ENCODE data around the gene MMP17. TPM values are rescaled to one million over a fixed set of nuclear protein-coding genes. Genes with fewer than 3 reads are reported as not detected.

Gene MMP17
- total RNA-seq, 4 donors from 2014 or later = 1.3 to 3.1 (median 1.9) TPM

DNA sequence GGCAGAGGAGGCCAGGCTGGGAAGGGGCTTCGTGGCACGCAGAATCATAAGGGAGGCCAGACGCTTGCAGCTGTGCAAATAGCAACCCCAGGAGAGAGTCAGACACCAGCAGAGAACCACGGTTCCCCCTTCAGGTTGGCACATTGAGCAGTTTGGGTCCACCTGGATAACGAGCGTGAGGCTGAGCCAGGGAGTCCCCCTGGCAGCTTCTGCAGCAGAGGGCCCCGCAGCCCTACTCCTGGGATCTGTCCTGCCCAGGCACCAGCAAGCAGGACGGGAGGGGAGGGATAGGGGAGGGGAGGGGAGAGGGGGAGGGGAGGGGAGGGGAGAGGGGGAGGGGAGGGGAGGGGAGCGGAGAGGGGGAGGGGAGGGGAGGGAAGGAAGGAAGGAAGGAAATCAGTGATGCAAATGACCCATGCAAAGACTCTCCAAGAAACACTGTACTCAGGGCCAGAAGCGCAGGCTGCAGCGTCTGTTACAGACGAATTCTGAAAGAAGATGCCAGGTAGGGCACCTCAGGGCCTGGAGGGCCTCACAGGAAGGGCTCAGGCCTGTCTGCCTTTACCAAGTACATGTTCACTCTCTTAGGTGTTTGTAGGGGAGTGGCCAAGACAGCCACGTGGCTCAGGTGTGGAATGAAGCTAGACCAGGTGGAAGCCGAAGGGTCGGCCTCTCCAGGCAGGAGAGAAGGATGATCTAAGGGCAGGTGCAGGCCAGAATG lies 32.3 kb upstream of the MMP17 start:
- TF ChIP-seq, protein P1, sequence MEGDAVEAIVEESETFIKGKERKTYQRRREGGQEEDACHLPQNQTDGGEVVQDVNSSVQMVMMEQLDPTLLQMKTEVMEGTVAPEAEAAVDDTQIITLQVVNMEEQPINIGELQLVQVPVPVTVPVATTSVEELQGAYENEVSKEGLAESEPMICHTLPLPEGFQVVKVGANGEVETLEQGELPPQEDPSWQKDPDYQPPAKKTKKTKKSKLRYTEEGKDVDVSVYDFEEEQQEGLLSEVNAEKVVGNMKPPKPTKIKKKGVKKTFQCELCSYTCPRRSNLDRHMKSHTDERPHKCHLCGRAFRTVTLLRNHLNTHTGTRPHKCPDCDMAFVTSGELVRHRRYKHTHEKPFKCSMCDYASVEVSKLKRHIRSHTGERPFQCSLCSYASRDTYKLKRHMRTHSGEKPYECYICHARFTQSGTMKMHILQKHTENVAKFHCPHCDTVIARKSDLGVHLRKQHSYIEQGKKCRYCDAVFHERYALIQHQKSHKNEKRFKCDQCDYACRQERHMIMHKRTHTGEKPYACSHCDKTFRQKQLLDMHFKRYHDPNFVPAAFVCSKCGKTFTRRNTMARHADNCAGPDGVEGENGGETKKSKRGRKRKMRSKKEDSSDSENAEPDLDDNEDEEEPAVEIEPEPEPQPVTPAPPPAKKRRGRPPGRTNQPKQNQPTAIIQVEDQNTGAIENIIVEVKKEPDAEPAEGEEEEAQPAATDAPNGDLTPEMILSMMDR (IDR thresholded peaks at IDR 0.05) = no peak
- TF ChIP-seq POLR2A (IDR thresholded peaks at IDR 0.05) = no peak
- Histone ChIP-seq H3K4me1 (peaks cover 7 to 34% (median 13%) of the 10 kb centered on the region in 3 donors), H3K27me3 (no peaks in the 10 kb centered on the region), H3K36me3 (peaks cover 11 to 96% (median 12%) of the 10 kb centered on the region in 3 donors), H3K9me3 (no peaks in the 10 kb centered on the region), H3K4me3 (no peak overlapping the region), H3K27ac (no peak overlapping the region)
- intact Hi-C loops (cut with DNase I) = no loop called here
- DNase-seq = no peak
- 33 to 43% methylated on average over 6 to 10 of the region's 15 CpGs for WGBS, 2 donors

DNA sequence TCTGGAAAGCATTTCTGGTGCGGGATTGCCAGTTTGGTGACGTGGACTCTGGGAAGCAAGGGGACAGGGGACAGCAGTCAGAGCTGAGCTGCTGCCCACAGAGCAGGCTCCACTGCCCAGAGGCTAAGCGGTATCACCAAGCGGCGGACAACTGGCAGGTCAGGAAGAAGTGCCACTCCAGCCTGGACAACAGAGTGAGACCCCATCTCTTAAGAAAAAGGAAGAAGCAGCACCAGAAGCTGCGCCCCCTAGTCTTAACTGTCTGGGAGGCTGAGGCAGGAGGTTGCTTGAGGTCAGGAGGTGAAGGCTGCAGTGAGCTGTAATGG lies 31.8 kb upstream of the MMP17 start:
- H3K36me3 ChIP-seq = peaks cover 11 to 91% (median 12%) of the 10 kb centered on the region in 3 donors
- H3K4me1 ChIP-seq = peaks cover 7 to 34% (median 13%) of the 10 kb centered on the region in 3 donors
- no peaks in the 10 kb centered on the region for H3K9me3 ChIP-seq
- no peak for DNase-seq
- no peak overlapping the region for H3K27ac ChIP-seq
- no peak overlapping the region for H3K4me3 ChIP-seq
- no peaks in the 10 kb centered on the region for H3K27me3 ChIP-seq
- TF ChIP-seq, protein P1 (IDR thresholded peaks at IDR 0.05) = no peak
- no peak for TF ChIP-seq POLR2A (IDR thresholded peaks at IDR 0.05)
- 70 to 78% methylated on average over 3 to 4 of the region's 6 CpGs for WGBS, 2 donors
- intact Hi-C loops (cut with DNase I) = no loop called here

DNA sequence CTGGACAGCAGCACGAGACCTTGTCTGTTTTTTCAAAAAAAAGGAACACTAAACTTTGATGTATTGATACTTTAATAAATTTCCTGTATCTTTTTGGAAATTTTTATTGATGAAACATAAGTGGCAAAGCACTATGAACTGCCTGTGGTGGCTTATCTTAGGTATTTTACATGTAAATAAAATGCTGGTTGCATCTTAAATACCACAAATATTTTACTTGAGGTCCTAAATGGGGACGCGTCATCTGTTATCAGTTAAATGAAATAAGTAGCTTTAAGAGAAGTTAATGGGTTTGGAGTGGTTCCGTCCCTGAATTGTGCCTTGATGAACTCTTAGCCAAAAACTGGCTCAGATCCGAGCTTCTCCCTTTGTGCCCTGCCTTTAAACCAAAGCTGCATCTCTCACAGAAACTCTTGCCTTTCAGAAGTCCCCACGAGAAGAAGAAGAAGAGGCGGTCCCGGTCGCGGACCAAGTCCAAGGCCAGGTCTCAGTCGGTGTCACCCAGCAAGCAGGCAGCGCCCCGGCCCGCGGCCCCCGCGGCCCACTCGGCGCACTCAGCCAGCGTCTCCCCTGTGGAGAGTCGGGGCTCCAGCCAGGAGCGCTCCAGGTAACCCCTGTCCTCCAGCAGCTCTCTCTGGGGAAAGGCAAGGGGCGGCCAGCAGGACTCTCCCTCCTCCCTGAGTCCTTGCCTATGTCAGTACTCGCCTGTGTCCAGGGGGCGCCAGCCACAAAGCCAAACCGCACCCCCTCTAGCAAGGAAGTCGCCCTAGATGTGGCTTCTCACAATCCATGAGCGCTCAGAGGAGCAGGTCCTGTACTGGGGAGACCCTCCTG lies 31.2 kb upstream of the MMP17 start:
- no peaks in the 10 kb centered on the region for H3K9me3 ChIP-seq
- no peak overlapping the region for H3K27ac ChIP-seq
- no peaks in the 10 kb centered on the region for H3K27me3 ChIP-seq
- H3K4me1 ChIP-seq = peaks cover 7 to 34% (median 13%) of the 10 kb centered on the region in 3 donors
- WGBS, 2 donors = 82 to 94% methylated on average over 6 to 13 of the region's 28 CpGs
- intact Hi-C loops (cut with DNase I) = no loop called here
- no peak overlapping the region for H3K4me3 ChIP-seq
- no peak for DNase-seq
- no peak for TF ChIP-seq POLR2A (IDR thresholded peaks at IDR 0.05)
- TF ChIP-seq, protein P1 (IDR thresholded peaks at IDR 0.05) = no peak
- H3K36me3 ChIP-seq = peaks cover 11 to 91% (median 12%) of the 10 kb centered on the region in 3 donors

DNA sequence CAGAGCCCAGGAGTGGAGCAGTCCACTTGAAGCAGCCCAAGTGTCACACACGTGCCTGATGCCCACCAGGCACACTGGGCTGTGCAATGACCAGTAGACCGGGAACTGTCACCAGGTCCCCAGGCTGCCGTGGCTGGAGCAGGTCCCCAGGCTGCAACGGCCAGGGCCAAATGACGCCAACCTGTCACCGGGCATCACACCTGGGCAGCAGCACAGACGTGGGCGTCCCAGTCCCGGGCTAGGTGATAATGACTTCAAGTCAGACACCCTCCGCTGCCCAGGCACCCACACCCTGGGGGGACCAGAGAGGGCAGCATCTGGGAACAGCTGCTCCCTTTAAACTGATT lies 30.6 kb upstream of the MMP17 start:
- 100% methylated on average over 1 of the region's 10 CpGs for WGBS, 2 donors
- peaks cover 7 to 34% (median 13%) of the 10 kb centered on the region in 3 donors for H3K4me1 ChIP-seq
- no peak overlapping the region for H3K4me3 ChIP-seq
- no peaks in the 10 kb centered on the region for H3K27me3 ChIP-seq
- TF ChIP-seq, protein P1 (IDR thresholded peaks at IDR 0.05) = no peak
- no peak for TF ChIP-seq POLR2A (IDR thresholded peaks at IDR 0.05)
- intact Hi-C loops (cut with DNase I) = no loop called here
- peaks cover 11 to 91% (median 12%) of the 10 kb centered on the region in 3 donors for H3K36me3 ChIP-seq
- H3K9me3 ChIP-seq = no peaks in the 10 kb centered on the region
- no peak for DNase-seq
- no peak overlapping the region for H3K27ac ChIP-seq

DNA sequence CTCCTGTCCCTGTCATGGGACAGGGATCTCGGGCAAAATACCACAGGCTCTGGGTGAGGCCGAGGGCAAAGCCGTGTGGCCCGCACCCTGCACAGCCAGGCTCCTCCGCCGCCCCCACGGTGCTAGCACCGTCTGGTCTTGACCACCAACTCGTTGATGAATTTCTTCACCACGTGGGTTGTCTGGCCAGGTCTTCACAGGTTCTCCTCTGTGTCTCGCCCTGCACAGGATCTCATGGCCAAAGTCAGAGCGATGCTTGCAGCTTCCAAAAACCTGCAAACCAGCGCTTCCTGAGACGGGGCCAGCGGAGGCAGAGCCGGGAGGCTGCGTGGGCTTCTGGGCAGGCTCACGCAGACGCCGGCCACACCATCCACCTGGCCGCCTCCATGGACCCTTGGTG lies 29.0 kb upstream of the MMP17 start:
- Histone ChIP-seq H3K9me3 (no peaks in the 10 kb centered on the region), H3K27ac (no peak overlapping the region), H3K4me1 (peaks cover 12 to 42% (median 20%) of the 10 kb centered on the region in 3 donors), H3K4me3 (no peak overlapping the region), H3K36me3 (peaks cover 11 to 80% (median 12%) of the 10 kb centered on the region in 3 donors), H3K27me3 (no peaks in the 10 kb centered on the region)
- TF ChIP-seq, protein P1 (IDR thresholded peaks at IDR 0.05) = no peak
- no peak for TF ChIP-seq POLR2A (IDR thresholded peaks at IDR 0.05)
- intact Hi-C loops (cut with DNase I) = no loop called here
- no peak for DNase-seq
- 90 to 95% methylated on average over 13 to 20 of the region's 21 CpGs for whole genome bisulfite sequencing, 2 donors

All from esophagus squamous epithelium (tissue), 5 donors.